Right lobe of liver (tissue), 6 donors: ENCODE measurements around the gene GNAQ. TPM values are rescaled to one million over a fixed set of nuclear protein-coding genes. Genes with fewer than 3 reads are reported as not detected.

Experiments
- ATAC-seq, 4 donors: fragments of 200-7000 bp; cut with Tn5 transposase; one replicate each; pipeline ENCODE4 v1.9.1; 2020; ENCODE audit warnings: mild to moderate bottlenecking in 4 of 4, moderate library complexity in 4 of 4
- DNase-seq, 3 donors: peaks; one replicate each; pipeline ENCODE4 v3.0.0-alpha.2; 2020
- H3K27ac ChIP-seq, 3 donors: fragments of 200-600 bp; one replicate each; pipeline ENCODE4 v1.8.0; 2022
- H3K27me3 ChIP-seq, 2 donors: fragments of 200-600 bp; one replicate each; pipeline ENCODE4 v1.8.0; 2022
- H3K36me3 ChIP-seq, 4 donors: fragments of 200-600 bp; sonication (generic) in 1 of 4; one replicate each; pipeline versions ENCODE4 v1.5.1 to v1.8.0; 2017 to 2022; ENCODE audit warnings: control low read depth in 1 of 4
- H3K4me1 ChIP-seq, 4 donors: fragments of 200-600 bp; sonication (generic) in 1 of 4; one replicate each; pipeline versions ENCODE4 v1.5.1 to v1.8.0; 2017 to 2022; ENCODE audit warnings: control low read depth in 1 of 4
- H3K4me3 ChIP-seq, 3 donors: fragments of 200-600 bp; one replicate each; pipeline ENCODE4 v1.8.0; 2022
- H3K9me3 ChIP-seq, 4 donors: fragments of 200-600 bp; sonication (generic) in 1 of 4; one replicate each; pipeline versions ENCODE4 v1.5.1 to v1.8.0; 2017 to 2022; ENCODE audit warnings: control low read depth in 1 of 4
- POLR2A ChIP-seq: fragments of 450-650 bp; IDR thresholded peaks from one replicate; pipeline ENCODE4 v1.6.1; 2017; ENCODE audit warnings: antibody characterized with exemption, mild to moderate bottlenecking
- WGBS: methylation state at CpG from one replicate; pipeline ENCODE4 v1.1.6; 2018; ENCODE audit warnings: low coverage, low lambda C conversion rate; ENCODE audit not compliant: insufficient coverage; ENCODE audit errors: missing lambda C conversion rate; 5-methylcytosine and 5-hydroxymethylcytosine counted together
- intact Hi-C, 2 donors: fragments of 100-400 bp; cut with DNase I; formaldehyde crosslinking; loops; one replicate each; pipeline versions ENCODE4 v1.11.2 to v1.14.1; 2022
- total RNA-seq, 6 experiments: library from RNA; depleted of rRNA in 2 of 6; stranded (reverse); fragments of >200 nt in 2 of 6; fragmentation: NEBNext Ultra II Directional in 3 of 6; extraction: Animal tissue kit (Norgen Biotek cat#: 25700) in 3 of 6; gene quantifications; one replicate each; pipeline versions ENCODE4 v1.1.0 to v1.2.4, GENCODE V29; 2016 to 2023
- TF ChIP-seq, protein P1 (sequence below), 4 donors: fragments of 200-600 bp in 3 of 4; fragments of 450-650 bp in 1 of 4; IDR thresholded peaks; one replicate each; pipeline versions ENCODE4 v1.5.1 to v1.8.0; 2016 to 2022; ENCODE audit warnings: antibody characterized with exemption in 4 of 4, mild to moderate bottlenecking in 2 of 4
- donor health status: DM: no; HTN: yes; CAD: no.
- donor health status: DM: no; HTN: no; CAD: no.
- donor health status: DM: no; HTN: no; CAD: no.
- donor health status: DM: no; HTN: yes; CAD: no.
- donor health status: DM: no; HTN: yes; CAD: no.

GNAQ gene
- total RNA-seq, 6 experiments from 2014 or later: 15.8 to 28.7 (median 21.6) TPM

DNA sequence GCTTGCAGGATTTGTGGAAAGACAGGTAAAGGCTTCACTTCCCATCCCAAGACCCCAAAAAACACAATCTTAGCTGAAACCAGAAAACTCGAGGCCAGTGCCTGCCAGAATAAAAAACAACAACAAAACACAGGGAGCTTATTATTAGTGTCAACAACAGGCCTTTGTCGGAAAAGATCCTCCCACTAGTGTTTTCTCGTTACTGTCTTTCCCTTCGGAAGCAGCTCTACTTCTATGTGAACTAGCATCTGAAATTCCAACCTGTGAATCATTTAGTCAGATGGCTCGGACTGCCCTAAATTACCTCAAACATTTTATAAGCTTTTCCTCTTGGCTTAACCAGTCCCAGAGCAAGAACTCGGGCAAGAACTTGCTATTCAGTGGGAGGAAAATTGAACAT, 261.3 kb downstream of the GNAQ start:
- Histone ChIP-seq H3K9me3 (no peaks in the 10 kb centered on the region), H3K4me1 (no peaks in the 10 kb centered on the region), H3K27me3 (no peaks in the 10 kb centered on the region), H3K4me3 (no peak overlapping the region), H3K36me3 (no peaks in the 10 kb centered on the region), H3K27ac (no peak overlapping the region)
- no peak for DNase-seq
- no peak for ATAC-seq
- intact Hi-C loops: no loop called here
- TF ChIP-seq POLR2A: no peak
- TF ChIP-seq, protein P1, sequence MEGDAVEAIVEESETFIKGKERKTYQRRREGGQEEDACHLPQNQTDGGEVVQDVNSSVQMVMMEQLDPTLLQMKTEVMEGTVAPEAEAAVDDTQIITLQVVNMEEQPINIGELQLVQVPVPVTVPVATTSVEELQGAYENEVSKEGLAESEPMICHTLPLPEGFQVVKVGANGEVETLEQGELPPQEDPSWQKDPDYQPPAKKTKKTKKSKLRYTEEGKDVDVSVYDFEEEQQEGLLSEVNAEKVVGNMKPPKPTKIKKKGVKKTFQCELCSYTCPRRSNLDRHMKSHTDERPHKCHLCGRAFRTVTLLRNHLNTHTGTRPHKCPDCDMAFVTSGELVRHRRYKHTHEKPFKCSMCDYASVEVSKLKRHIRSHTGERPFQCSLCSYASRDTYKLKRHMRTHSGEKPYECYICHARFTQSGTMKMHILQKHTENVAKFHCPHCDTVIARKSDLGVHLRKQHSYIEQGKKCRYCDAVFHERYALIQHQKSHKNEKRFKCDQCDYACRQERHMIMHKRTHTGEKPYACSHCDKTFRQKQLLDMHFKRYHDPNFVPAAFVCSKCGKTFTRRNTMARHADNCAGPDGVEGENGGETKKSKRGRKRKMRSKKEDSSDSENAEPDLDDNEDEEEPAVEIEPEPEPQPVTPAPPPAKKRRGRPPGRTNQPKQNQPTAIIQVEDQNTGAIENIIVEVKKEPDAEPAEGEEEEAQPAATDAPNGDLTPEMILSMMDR (IDR thresholded peaks at IDR 0.05): no peak
- 93% methylated on average over 6 of the region's 6 CpGs for WGBS

DNA sequence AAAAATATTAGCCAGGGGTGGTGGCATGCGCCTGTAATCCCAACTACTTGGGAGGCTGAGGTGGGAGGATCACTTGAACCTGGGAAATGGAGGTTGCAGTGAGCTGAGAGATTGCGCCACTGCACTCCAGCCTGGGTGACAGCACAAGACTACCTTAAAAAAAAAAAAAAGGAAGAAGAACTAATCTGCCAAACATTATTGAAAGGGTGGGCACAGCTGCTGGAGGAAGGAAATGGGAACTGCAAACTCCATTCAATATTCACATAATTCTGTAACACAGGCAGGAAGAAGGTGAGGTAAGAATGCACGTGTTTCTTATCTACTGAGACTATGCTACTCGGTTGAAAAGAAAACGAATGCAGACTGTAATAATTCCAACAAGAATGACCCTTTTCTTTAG, 262.4 kb downstream of the GNAQ start:
- Histone ChIP-seq H3K27ac (no peak overlapping the region), H3K4me1 (peaks cover 0 to 3% (median under 1%) of the 10 kb centered on the region in 4 donors), H3K4me3 (no peak overlapping the region), H3K36me3 (no peaks in the 10 kb centered on the region), H3K9me3 (no peaks in the 10 kb centered on the region), H3K27me3 (no peaks in the 10 kb centered on the region)
- peak in 3 of 4 donors; percentile 40 to 62 (median 47) for ATAC-seq
- no peak for DNase-seq
- TF ChIP-seq, protein P1 (IDR thresholded peaks at IDR 0.05): no peak
- TF ChIP-seq POLR2A: no peak
- intact Hi-C loops: no loop called here
- 41% methylated on average over 5 of the region's 5 CpGs for WGBS

DNA sequence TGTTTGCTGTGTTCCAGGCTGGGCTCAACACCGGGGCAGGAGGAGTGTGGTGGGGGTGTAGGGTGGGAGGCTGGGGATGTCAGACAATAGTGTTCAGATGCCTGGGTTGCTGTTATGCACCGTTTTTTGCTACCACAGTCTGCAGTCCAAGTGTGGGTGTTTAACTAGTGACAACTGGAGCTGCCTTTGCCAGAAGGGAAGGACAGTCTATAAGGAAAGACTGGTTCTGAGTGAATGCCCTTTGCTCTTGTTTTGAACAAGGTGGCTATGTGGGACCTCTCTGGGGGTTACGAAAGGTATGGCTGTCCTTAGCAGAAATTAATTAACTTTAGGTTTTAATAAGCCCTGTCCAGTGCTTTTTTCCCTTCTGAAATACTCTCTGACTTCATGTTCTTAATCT, 265.0 kb downstream of the GNAQ start:
- no peak overlapping the region for H3K4me3 ChIP-seq
- H3K9me3 ChIP-seq: no peaks in the 10 kb centered on the region
- peaks cover 0 to 15% (median 6%) of the 10 kb centered on the region in 4 donors for H3K4me1 ChIP-seq
- TF ChIP-seq, protein P1 (IDR thresholded peaks at IDR 0.05): no peak
- no peak for TF ChIP-seq POLR2A
- ATAC-seq: no peak
- WGBS: 75% methylated on average over 3 of the region's 3 CpGs
- no peaks in the 10 kb centered on the region for H3K36me3 ChIP-seq
- no peak overlapping the region for H3K27ac ChIP-seq
- intact Hi-C loops: no loop called here
- DNase-seq: no peak
- no peaks in the 10 kb centered on the region for H3K27me3 ChIP-seq

DNA sequence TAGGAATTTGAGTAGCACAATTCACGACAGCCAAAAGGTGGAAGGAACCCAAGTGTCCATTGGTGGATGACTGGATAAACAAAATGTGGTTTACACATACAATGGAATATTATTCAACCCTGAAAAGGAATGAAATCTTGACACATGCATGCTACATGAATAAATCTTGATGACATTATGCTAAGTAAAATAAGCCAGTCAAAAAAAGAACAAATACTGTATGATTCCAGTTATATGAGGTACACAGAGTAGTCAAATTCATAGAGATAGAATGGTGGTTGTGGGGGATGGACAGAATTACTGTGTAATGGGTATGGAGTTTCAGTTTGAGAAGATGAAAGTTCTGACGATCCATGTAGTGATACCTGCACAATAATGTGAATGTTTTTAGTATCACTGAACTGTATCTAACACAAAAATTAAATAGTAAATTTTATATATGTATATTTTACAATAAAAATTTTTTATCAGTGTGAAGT, 265.8 kb downstream of the GNAQ start:
- WGBS: 51% methylated on average over 2 of the region's 2 CpGs

More for the DNA sequence above, 265.8 kb downstream of the GNAQ start:
- DNase-seq (no peak), ATAC-seq (no peak)
- H3K36me3 ChIP-seq: no peaks in the 10 kb centered on the region
- H3K4me3 ChIP-seq: no peak overlapping the region
- no peaks in the 10 kb centered on the region for H3K9me3 ChIP-seq
- H3K27me3 ChIP-seq: no peaks in the 10 kb centered on the region
- TF ChIP-seq POLR2A: no peak
- TF ChIP-seq, protein P1 (IDR thresholded peaks at IDR 0.05): no peak
- peaks cover 0 to 15% (median 6%) of the 10 kb centered on the region in 4 donors for H3K4me1 ChIP-seq
- intact Hi-C loops: no loop called here
- H3K27ac ChIP-seq: no peak overlapping the region
